Panc1 (cell line): ENCODE data around the gene PPP4R3A. TPM values are rescaled to one million over a fixed set of nuclear protein-coding genes. Genes with fewer than 3 reads are reported as not detected.
"Not testable (repeated sequence)": the region's sequence is repeated elsewhere in the genome, so short reads cannot be mapped to it uniquely, and the experiment has no call there.

Source experiments
- ATAC-seq: fragments of 200-7000 bp; cut with Tn5 transposase; 2 replicates; pipeline ENCODE4 v1.9.1; 2020; ENCODE audit warnings: mild to moderate bottlenecking, moderate library complexity
- BruUV-seq: library from RNA; stranded (reverse); fragments of 400-500 nt; replicated peaks from 2 replicates; lab custom pipeline; 2021; lab: Mats Ljungman, UMichigan
- CTCF ChIA-PET: fragments of 300-600 bp; sonication (Branson Sonifier 250); formaldehyde crosslinking; loops from one replicate; lab custom pipeline; 2022; ENCODE audit warnings: antibody characterized with exemption; lab: Charles Lee
- POLR2A ChIA-PET: fragments of 300-600 bp; sonication (Branson Sonifier 250); formaldehyde crosslinking; loops from one replicate; lab custom pipeline; 2022; ENCODE audit warnings: antibody characterized with exemption; lab: Charles Lee
- DNase-seq: peaks from one replicate; pipeline ENCODE4 v3.0.0-alpha.2; 2010; ENCODE audit warnings: low read depth, low spot score
- H3K27ac ChIP-seq: 2 replicates; pipeline ENCODE4 v1.5.1; 2011; ENCODE audit warnings: mild to moderate bottlenecking, low read length, inconsistent platforms
- H3K27me3 ChIP-seq: fragments of 200-500 bp; sonication (Bioruptor generic); 2 replicates; pipeline ENCODE4 v1.6.0; 2014; ENCODE audit warnings: low read length, inconsistent platforms; ENCODE audit not compliant: control insufficient read depth, insufficient read depth
- H3K36me3 ChIP-seq: fragments of 200-500 bp; sonication (Bioruptor generic); 2 replicates; pipeline ENCODE4 v1.5.1; 2014; ENCODE audit warnings: inconsistent platforms, mild to moderate bottlenecking, low read length, moderate library complexity; ENCODE audit not compliant: control insufficient read depth, insufficient read depth
- H3K4me1 ChIP-seq: 2 replicates; pipeline ENCODE4 v1.5.1; 2011; ENCODE audit warnings: inconsistent platforms, mild to moderate bottlenecking, low read length, moderate library complexity; ENCODE audit not compliant: control insufficient read depth, insufficient read depth
- H3K4me3 ChIP-seq, 2 experiments: 2 replicates each; pipeline ENCODE4 v1.5.1; 2011 to 2012; ENCODE audit warnings: low read depth in 2 of 2, low read length in 2 of 2, mild to moderate bottlenecking in 2 of 2, inconsistent platforms in 1 of 2, moderate library complexity in 1 of 2
- H3K9me3 ChIP-seq: fragments of 200-500 bp; sonication (Bioruptor generic); 2 replicates; pipeline ENCODE4 v1.5.1; 2014; ENCODE audit warnings: low read depth, mild to moderate bottlenecking, inconsistent platforms, low read length, moderate library complexity; ENCODE audit not compliant: control insufficient read depth, insufficient read depth
- POLR2AphosphoS5 ChIP-seq: IDR thresholded peaks from 2 replicates; pipeline ENCODE4 v1.6.1; 2012; ENCODE audit warnings: mild to moderate bottlenecking, low read depth, low read length, moderate library complexity
- SIN3A ChIP-seq: IDR thresholded peaks from 2 replicates; pipeline ENCODE4 v1.6.1; 2012; ENCODE audit warnings: low read depth, mild to moderate bottlenecking, low read length, moderate library complexity, borderline replicate concordance; ENCODE audit not compliant: insufficient read depth
- TCF7L2 ChIP-seq: IDR thresholded peaks from 2 replicates; pipeline ENCODE4 v1.6.1; 2011; ENCODE audit warnings: mild to moderate bottlenecking, low read depth, low read length, inconsistent platforms
- in situ Hi-C: cut with HindIII; loops from 2 replicates; pipeline ENCODE4 v1.10.0; 2016; ENCODE audit warnings: low sequenced_read_pairs, low pct_unique_long_range_greater_than_20kb
- intact Hi-C: fragments of 100-400 bp; cut with micrococcal nuclease; formaldehyde crosslinking; loops from one replicate; pipeline ENCODE4 v1.10.0; 2022; ENCODE audit not compliant: unreplicated experiment
- total RNA-seq: library from RNA; stranded (reverse); gene quantifications from one replicate; pipeline ENCODE4 v1.2.1, GENCODE V29; 2021; ENCODE audit not compliant: unreplicated experiment
- TF ChIP-seq, protein P1 (sequence below): fragments of 450-650 bp; IDR thresholded peaks from 2 replicates; pipeline ENCODE4 v1.5.1; 2017; ENCODE audit warnings: mild to moderate bottlenecking
- TF ChIP-seq, protein P2 (sequence below), 2 experiments: IDR thresholded peaks; 2 replicates each; pipeline ENCODE4 v1.6.1; 2011 to 2012; ENCODE audit warnings: low read depth in 2 of 2, control low read depth in 1 of 2, low read length in 1 of 2, mild to moderate bottlenecking in 1 of 2, moderate library complexity in 1 of 2; ENCODE audit not compliant: insufficient read depth in 1 of 2

PPP4R3A gene
- total RNA-seq, 1 experiment from 2014 or later, result 54.8 TPM

DNA sequence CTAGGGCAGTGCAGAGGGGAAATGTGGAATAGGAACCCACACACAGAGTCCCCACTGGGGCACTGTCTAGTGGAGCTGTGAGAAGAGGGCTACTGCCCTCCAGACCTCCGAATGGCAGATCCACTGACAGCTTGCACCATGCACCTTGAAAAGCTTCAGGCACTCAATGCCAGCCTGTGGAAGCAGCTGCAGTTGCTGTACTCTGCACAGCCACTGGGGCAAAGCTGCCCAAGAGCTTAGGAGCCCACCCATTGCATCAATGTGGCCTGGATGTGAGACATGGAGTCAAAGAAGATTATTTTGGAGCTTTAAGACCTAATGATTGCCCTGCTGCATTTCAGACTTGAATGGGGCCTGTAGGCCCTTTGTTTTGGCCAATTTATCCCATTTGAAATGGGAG is 70.8 kb downstream of the PPP4R3A start:
- TF ChIP-seq TCF7L2 (no peak), SIN3A (no peak), POLR2AphosphoS5 (no peak)
- TF ChIP-seq, protein P1, sequence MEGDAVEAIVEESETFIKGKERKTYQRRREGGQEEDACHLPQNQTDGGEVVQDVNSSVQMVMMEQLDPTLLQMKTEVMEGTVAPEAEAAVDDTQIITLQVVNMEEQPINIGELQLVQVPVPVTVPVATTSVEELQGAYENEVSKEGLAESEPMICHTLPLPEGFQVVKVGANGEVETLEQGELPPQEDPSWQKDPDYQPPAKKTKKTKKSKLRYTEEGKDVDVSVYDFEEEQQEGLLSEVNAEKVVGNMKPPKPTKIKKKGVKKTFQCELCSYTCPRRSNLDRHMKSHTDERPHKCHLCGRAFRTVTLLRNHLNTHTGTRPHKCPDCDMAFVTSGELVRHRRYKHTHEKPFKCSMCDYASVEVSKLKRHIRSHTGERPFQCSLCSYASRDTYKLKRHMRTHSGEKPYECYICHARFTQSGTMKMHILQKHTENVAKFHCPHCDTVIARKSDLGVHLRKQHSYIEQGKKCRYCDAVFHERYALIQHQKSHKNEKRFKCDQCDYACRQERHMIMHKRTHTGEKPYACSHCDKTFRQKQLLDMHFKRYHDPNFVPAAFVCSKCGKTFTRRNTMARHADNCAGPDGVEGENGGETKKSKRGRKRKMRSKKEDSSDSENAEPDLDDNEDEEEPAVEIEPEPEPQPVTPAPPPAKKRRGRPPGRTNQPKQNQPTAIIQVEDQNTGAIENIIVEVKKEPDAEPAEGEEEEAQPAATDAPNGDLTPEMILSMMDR, result no peak
- TF ChIP-seq, protein P2, sequence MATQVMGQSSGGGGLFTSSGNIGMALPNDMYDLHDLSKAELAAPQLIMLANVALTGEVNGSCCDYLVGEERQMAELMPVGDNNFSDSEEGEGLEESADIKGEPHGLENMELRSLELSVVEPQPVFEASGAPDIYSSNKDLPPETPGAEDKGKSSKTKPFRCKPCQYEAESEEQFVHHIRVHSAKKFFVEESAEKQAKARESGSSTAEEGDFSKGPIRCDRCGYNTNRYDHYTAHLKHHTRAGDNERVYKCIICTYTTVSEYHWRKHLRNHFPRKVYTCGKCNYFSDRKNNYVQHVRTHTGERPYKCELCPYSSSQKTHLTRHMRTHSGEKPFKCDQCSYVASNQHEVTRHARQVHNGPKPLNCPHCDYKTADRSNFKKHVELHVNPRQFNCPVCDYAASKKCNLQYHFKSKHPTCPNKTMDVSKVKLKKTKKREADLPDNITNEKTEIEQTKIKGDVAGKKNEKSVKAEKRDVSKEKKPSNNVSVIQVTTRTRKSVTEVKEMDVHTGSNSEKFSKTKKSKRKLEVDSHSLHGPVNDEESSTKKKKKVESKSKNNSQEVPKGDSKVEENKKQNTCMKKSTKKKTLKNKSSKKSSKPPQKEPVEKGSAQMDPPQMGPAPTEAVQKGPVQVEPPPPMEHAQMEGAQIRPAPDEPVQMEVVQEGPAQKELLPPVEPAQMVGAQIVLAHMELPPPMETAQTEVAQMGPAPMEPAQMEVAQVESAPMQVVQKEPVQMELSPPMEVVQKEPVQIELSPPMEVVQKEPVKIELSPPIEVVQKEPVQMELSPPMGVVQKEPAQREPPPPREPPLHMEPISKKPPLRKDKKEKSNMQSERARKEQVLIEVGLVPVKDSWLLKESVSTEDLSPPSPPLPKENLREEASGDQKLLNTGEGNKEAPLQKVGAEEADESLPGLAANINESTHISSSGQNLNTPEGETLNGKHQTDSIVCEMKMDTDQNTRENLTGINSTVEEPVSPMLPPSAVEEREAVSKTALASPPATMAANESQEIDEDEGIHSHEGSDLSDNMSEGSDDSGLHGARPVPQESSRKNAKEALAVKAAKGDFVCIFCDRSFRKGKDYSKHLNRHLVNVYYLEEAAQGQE (IDR thresholded peaks at IDR 0.05; ENCODE audit: insufficient read depth in 1 of 2, low read depth in 2 of 2, low read length in 1 of 2), result no peak
- in situ Hi-C loops, result no loop called here
- POLR2A ChIA-PET, result no interaction called here

DNA sequence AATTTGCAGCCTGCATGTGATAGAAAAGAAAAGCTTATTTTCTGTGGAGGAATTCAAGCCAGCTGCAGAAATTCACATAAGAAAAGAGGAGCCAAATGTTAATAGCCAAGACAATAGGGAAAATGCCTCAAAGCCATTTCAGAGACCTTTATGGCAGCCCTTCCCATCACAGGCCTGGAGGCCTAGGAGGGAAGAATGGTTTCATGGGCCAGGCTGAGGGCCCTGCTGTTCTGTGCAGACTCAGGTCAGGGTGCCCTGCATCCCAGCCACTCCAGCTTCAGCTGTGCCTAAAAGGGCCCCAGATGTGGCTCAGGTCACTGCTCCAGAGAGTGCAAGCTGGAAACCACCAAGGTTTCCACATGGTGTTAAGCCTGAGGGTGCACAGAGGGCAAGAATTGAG is 71.3 kb downstream of the PPP4R3A start:
- POLR2A ChIA-PET, result no interaction called here
- Histone ChIP-seq H3K4me1 (no peaks in the 10 kb centered on the region), H3K9me3 (no peaks in the 10 kb centered on the region), H3K4me3 (no peak overlapping the region), H3K36me3 (no peaks in the 10 kb centered on the region), H3K27ac (no peak overlapping the region), H3K27me3 (no peaks in the 10 kb centered on the region)
- BruUV-seq, result no TSS peak
- in situ Hi-C loops (no loop called here), intact Hi-C loops (no loop called here)
- ATAC-seq (no peak), DNase-seq (no peak)
- CTCF ChIA-PET, result no interaction called here
- TF ChIP-seq POLR2AphosphoS5, result no peak
- no peak for TF ChIP-seq SIN3A
- no peak for TF ChIP-seq TCF7L2
- TF ChIP-seq, protein P2 (IDR thresholded peaks at IDR 0.05; ENCODE audit: insufficient read depth in 1 of 2, low read depth in 2 of 2, low read length in 1 of 2), result no peak
- TF ChIP-seq, protein P1, result no peak

More for the DNA sequence above, 70.8 kb downstream of the PPP4R3A start:
- H3K36me3 ChIP-seq, result no peaks in the 10 kb centered on the region
- no peaks in the 10 kb centered on the region for H3K27me3 ChIP-seq
- no peak for ATAC-seq
- H3K4me3 ChIP-seq, result no peak overlapping the region
- H3K4me1 ChIP-seq, result no peaks in the 10 kb centered on the region
- no peaks in the 10 kb centered on the region for H3K9me3 ChIP-seq
- intact Hi-C loops, result no loop called here
- no TSS peak for BruUV-seq
- CTCF ChIA-PET, result no interaction called here
- DNase-seq, result no peak
- no peak overlapping the region for H3K27ac ChIP-seq

DNA sequence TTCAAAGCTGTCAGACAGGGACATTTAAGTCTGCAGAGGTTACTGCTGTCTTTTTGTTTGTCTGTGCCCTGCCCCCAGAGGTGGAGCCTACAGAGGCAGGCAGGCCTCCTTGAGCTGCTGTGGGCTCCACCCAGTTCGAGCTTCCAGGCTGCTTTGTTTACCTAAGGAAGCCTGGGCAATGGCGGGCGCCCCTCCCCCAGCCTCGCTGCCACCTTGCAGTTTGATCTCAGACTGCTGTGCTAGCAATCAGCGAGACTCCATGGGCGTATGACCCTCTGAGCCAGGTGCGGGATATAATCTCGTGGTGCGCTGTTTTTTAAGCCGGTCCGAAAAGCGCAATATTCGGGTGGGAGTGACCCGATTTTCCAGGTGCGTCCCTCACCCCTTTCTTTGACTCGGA is 73.8 kb downstream of the PPP4R3A start:
- H3K9me3 ChIP-seq, DNase-seq, H3K4me3 ChIP-seq, in situ Hi-C loops, H3K27me3 ChIP-seq, H3K36me3 ChIP-seq, BruUV-seq, POLR2A ChIA-PET, H3K27ac ChIP-seq, CTCF ChIA-PET, H3K4me1 ChIP-seq, intact Hi-C loops, ATAC-seq: not testable (repeated sequence)
